Islet precursor cell (in vitro differentiated cells): Measurements from ENCODE around the gene LRRC57.

Experiments
- DNase-seq: peaks from one replicate; pipeline ENCODE4 v3.0.0-alpha.2; 2018

The LRRC57 gene

DNA sequence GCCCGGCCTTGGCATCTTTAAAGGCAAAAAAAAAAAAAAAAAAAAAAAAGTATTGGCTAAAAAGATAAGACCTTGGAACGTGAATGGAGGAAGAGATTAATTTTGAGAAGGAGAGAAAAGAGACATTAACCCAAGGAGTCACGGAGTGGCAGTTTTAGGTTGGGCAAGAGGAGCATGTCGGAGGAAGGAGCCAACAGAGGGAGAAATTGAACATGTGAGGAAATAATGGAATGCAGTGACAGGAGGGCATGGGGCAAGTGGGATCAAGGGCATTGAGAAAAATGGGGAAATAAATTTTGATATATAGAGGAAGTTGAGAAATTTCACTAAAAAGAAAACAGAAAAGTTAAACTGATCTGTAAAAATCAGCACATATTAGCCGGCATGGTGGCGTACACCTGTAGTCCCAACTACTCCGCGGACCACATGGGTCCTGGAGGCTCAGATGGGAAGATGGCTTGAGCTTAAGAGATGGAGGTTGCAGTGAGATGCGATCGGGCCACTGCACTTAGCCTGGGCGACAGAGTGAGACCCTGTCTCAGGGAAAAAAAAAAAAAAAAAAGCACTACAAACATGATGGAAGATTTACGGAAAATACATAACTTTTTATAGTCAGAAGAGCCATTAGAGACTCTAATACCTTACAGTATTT lies 1.3 kb upstream of the LRRC57 start:
- DNase-seq: no peak

GRCh38 chr15:42549032-42549491 lies 469 bp upstream of the LRRC57 start:
- DNase-seq: no peak

DNA sequence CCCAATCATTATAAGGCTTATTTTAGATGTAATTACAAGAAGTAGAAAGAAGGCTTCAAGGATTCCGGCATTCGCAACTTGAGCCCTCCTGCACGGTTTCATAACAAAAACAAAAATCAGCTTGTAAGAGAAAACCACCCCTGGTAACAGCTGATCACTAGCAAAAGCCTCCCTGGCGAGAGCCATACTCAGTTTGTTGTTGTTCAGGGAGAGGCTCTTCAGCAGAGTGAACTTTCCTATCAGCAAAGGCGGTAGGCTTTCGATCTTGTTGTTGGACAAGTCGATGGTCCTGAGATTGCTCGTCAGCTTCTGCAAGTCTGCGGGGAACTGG lies 710 bp downstream of the LRRC57 start:
- DNase-seq: no peak

- DNase-seq: no peak
These were observed 3.6 kb downstream of the LRRC57 start for GRCh38 chr15:42544853-42545629.

DNA sequence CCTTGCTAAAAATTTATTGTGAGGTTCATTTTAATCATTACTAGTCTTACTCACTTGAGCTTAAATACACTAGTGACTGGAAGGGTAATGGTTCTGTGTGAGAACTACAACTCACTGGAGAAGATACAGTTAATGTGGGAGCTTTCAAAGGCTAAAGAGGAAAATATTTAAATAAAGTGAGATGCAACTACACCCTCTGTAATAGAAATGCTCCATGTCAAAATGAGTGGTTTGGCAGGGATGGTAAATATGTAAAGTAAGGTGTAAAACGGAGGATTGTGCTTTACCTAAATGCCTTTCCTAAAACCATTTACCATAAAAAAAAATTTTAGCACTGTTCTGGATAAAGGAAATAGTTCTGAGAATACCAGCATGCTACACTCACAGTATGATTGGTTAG lies 15.3 kb downstream of the LRRC57 start:
- no peak for DNase-seq

DNA sequence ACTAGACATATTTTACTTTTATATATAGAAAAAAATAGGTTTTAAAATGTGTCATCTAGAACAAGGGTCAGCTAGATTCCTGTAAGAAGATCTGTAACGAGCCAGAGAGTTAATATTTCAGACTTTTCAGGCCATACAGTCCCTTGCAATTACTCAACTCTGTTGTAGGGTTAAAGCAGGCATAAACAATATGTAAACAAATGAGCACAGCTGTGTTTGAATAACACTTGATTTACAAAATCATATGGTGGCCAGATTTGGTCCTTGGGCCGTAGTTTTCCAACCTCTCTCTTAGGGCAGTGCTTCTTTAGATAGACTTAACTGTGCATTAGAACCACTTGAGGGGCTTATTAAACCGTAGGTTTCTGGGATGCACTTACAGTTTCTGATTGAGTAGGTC lies 19.6 kb downstream of the LRRC57 start:
- no peak for DNase-seq

GRCh38 chr15:42523331-42523730 lies 25.3 kb downstream of the LRRC57 start:
- no peak for DNase-seq

DNA sequence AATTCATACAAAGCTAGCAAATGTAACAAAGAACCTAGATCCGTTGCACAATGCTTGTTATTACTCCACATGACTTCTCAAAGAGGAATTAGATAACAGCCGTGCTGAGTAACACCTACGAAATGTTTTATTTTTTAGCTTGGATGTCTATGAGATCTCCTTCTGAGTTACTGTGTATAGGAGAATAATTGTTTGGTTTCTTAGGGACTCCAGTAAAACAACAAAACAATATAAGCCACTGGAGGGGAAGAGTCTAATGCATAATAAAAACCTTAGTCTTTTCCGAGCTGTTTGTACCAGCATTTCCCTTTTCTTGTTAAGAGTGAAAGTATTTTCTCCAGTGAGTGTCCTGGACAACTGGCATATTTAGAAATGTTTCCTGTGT lies 37.6 kb downstream of the LRRC57 start:
- DNase-seq: no peak

GRCh38 chr15:42510258-42511006 lies 38.2 kb downstream of the LRRC57 start:
- no peak for DNase-seq

DNA sequence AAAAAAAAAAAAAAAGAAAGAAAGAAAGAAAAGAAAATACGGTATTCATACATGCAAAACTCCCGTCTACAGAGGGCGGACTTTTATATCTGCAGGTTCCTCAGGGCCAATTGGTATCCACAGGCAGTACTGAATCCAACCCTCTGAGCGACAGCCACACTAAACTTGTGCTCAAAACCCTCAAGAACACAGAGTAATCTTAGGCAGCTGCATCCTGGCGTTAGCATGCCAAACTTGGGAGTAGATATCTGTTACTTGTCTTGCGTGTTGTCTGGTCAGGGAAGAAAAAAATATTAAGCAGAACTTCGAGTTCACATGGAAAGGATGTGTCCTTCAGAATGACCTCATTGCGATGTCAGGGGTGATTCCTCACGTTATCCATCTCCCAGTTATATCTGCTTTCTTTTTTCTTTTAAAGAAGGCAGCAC lies 40.3 kb downstream of the LRRC57 start:
- no peak for DNase-seq

DNA sequence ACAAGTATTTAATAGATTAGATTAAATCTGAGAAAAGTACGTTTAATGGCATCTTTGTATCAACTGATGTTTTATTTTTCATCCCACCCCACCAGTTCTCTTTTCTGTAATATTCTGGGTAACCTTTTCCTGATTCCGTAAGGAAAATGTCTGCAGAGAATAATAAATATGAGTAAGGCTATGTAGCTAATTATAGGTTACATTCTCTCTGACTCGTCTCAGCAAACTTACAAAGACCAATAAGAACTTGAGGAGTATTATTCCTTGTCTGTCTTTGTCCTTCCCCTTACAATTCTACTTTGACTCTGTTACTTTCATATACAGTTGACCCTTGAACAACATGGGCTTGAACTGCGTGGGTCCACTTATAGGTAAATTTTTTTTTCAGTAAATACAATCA lies 41.1 kb downstream of the LRRC57 start:
- no peak for DNase-seq

- DNase-seq: no peak
These were observed 44.0 kb downstream of the LRRC57 start for GRCh38 chr15:42504631-42505030.

DNA sequence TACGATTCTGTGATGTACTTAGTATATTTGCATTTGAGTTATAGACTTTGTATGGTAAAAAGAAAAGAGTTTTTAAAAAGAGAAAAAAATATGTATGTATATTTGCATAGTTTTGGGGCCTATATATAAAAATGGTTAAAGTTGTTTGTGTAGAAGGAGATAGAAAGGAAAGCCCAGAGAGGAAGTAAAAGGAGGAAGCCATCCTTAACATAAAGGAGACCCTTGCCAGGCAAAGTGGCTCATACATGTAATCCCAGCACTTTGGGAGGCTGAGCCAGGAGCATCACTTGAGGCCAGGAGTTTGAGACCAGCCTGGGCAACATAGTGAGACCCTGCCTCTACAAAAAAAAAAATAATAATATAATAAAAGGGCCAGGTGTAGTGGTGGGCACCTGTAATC lies 44.8 kb downstream of the LRRC57 start:
- no peak for DNase-seq

GRCh38 chr15:42502477-42502876 lies 46.1 kb downstream of the LRRC57 start:
- DNase-seq: no peak

DNA sequence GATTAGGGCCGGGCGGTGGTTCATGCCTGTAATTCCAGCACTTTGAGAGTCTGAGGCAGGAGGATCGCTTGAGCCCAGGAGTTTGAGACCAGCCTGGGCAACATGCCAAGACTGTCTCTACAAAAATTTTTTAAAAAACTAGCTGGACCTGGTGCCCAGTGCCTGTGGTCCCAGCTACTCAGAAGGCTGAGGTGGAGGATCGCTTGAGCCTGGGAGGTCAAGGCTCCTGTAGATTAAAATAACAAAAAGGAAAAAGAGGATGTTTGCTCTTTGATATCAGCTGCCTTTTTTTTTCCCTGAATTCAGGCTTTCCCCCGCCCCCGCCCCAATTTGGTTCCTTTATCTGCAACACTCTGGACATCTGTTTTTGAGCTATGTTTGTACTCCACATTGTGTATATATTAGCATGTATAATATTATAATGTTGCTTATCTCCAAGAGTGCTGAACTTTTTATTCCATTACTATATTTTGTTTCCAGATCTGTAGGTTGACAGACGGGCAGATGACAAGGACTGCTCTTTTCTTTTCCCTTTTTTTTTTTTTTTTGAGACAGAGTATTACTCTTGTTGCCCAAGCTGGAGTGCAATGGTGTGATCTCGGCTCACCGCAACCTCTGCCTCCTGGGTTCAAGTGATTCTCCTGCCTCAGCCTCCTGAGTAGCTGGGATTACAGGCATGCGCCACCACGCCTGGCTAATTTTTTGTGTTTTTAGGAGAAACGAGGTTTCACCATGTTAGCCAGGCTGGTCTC lies 48.6 kb downstream of the LRRC57 start:
- DNase-seq: no peak

DNA sequence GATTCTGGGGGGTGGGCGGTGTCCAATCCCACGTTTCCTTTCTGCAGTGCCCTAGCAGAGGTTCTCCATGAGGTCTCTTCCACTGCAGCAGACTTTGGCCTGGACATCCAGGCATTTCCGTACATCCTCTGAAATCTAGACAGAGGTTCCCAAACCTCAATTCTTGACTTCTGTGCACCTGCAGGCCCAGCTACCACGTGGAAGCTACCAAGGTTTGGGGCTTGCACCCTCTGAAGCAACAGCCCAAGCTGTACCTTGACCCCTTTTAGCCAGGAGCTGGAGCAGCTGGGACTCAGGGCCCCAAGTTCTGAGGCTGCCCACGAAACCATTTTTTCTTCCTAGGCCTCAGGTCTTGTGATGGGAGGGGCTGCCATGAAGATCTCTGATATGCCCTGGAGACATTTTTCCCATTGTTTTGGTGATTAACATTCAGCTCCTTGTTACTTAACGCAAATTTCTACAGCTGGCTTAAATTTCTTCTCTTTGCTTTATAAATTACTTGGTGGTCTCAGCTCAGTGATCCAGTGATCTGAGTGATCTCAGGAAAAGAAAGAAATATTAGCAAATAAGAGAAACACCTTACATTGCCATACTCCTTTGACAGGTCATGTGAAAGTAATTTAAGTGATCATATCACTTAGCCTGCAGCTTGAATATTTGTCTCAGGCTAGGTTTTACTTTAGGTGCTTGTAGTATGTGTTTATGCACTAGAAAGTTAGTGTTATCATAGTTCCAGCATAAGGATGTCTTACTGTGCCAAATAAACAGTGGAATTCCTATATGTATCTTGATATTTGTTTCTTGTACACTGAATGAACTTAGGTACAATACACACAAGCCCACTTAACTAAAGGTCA lies 50.2 kb downstream of the LRRC57 start:
- no peak for DNase-seq

DNA sequence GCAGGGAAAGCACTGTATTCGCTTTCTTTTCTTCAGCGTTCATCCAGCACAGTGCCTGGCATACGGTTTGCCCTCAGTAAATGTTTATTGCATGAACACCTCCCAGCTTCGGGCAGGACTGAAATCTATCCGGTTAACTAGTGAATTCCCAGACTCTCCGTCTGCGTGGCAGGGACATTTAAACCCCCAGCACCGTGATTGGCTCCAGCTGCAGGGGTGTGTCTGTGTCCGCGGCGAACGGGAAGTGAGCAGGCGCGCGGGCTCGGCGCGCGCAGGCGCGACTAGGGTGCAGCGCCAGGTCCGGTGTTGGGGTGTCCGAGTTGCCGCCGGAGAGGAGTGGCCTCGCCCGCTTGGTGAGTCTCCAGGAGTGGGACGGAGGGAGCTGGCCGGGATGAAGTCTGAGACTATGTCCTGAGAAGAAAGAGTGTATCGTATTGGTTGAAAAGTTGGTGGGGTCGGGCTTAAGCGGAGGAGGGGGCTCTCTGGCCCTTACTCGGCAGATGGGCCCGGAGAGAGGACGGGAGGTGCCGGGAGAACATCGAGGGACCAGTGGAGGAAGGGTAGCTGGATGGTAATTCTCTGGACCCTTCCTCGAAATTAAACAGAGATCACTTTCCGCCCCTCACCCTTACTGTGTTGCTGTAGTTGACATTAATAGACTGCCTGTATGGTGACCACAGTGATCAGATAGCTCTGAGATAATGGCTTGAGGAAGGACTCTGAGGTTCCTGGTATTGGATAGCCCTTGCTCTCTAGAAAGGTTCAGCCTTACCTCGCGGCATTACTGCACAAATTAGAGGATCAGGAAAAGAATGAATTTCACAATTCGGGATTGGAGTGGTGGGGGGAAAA lies 53.0 kb downstream of the LRRC57 start, which contains the start of gene SNAP23:
Gene SNAP23 (plus strand): TSS at position 274 of the 852 bp plus-strand sequence. CDS start 16,213 bp downstream, outside the sequence.
- DNase-seq: peak; percentile 98

DNA sequence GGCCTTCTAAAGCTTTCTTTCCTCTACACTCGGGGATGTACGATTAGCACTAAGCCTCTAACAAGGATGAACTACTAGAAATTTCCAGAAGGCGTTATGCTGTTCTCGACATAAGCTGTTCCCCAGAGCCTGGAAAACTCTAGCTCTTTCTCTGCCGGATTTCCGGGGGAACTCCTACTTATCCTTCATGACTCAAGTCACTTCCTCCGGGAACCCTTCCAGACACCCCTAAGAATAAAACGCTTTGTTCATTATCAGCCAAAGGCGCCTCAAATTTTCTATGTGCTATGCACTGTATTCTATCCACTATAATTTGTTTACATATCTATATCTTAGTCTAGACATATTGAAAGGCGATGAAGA lies 53.6 kb downstream of the LRRC57 start:
- no peak for DNase-seq

DNA sequence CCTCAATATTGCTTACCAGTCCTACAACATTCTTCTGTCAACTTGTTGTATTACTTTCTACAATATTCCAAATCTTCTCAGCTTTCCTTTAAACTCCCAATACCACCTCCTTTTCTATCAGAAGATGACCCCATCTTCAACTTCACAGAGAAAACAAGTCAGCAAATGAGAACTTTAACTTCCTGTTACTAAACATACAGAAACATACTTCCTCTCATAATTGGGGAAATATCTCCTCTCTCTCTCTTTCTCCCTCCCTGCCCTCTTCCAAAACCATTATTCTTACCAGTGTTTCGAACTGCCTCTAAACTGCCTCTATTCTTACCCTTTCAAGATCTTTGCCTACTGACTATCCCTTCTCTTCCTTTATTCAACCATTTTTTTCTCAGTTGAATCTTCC lies 54.9 kb downstream of the LRRC57 start:
- DNase-seq: no peak

- no peak for DNase-seq
These were observed 56.9 kb downstream of the LRRC57 start for GRCh38 chr15:42491539-42492225.
